GM19035 (cell line): ENCODE results near the gene GPR142.
"Not testable (repeated sequence)": the region's sequence is repeated elsewhere in the genome, so short reads cannot be mapped to it uniquely, and the experiment has no call there.

Experiments
- ATAC-seq: cut with Tn5 transposase; IDR thresholded peaks from one replicate; pipeline ENCODE4 v1.9.1; 2021; ENCODE audit not compliant: unreplicated experiment

Gene GPR142

GRCh38 chr17:74390680-74391653 lies 23.7 kb downstream of the GPR142 start:
- ATAC-seq = no peak

- ATAC-seq = no peak
These were observed 24.5 kb downstream of the GPR142 start for GRCh38 chr17:74391771-74392170.

DNA sequence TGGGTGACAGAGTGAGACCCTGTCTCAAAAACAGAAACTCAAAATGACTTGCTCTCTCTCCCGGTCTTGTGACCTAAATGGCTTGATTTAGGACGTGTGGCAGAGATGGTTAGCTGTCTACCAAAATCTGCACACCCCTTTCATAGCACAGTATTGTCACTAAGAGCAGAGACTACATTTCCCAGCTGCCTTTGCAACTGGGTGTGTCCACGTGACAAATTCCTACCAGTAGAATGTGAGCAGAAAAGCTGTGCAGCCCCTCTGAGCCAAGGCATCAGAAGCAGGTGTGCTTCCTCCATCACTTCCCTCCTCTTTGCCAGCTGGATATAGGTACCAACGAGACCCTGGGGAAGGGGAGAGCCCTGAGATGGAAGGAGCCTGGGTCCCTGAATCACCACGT lies 25.5 kb downstream of the GPR142 start:
- ATAC-seq = no peak

GRCh38 chr17:74393346-74393942 lies 26.1 kb downstream of the GPR142 start:
- no peak for ATAC-seq

DNA sequence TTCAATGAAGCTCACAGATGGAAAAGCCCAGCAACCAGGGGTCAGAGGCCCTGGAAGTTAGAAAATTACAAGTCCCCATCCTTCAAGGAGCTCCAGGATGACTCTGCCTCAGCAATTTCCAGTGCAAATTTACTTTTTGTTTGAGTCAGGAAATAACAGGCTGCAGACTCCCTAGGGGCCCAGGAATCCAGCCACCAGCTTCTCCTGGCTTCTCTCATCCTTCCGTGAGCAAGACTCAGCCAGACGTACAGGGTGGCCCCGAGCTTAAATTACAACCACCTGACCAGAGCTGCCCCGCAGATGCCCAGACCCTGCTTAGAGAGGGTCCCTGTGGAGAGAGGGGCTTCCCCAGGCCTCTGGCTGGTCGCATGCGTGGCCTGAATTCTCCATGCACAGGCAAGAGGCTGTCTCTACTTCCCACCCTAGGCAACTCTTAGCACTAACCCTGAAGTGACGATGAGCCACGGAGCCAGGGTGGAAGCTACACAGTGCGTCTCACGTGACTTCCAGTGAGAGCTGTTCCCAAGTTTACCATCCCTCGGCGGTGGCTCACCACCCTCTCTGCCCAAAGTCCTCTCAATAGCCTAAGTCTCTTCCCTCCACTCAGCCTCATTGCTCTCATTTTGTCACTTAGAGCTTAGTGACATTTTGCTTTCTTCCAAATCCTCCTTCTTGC lies 27.1 kb downstream of the GPR142 start:
- no peak for ATAC-seq

DNA sequence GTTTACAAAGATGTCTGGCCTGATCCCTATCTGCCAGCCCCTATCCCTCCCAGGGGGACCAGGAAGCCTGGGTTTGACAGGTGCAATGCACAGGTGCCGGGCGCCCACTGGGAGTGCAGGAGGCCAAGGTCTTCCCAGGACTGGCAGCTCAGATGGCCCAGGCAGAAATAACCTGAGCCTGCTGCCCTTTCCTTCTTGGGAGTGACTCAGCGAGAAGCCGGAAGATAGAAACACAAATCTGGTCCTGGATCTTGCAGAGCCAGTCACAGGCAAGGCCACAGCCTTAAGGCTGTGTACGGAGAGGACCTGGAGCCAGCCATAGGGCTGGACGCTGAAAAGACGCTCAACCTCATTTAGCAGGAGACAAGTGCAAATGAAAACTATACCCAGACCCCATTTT lies 27.7 kb downstream of the GPR142 start:
- ATAC-seq = no peak

DNA sequence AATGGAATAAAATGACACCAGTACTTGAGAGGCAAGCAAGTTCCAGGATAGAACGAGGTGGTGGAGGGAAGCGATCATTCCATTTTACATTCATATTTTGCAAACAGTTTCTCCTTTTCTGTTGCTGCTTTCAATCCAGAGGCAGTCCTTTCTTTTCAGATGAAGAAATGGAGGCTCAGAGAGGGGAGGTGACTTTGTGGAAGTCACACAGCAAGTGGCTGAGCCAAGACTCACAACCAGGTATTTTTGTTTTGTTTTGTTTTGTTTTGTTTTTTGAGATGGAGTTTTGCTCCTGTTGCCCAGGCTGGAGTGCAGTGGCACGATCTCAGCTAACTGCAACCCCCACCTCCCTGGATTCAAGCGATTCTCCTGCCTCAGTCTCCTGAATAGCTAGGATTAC lies 29.3 kb downstream of the GPR142 start:
- ATAC-seq = no peak

DNA sequence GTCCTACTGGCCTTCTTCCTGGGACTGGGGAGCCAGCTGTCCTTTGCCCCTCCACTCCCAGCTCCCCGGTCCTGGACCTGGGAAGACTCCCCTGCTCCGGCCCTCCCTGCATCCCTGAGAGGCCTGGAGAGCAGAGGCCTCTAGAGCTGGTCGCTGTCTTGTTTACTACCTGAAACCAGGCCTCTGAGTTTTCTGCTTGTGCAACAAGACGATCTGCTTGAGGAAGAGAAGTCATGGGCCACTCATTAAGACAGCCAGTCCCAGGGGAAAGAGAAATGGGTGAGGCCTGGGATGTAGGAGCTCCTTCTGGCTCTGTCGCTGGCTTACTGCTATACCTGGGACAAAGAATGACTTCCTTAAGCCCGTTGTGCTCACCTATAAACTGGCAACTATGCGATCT lies 34.7 kb downstream of the GPR142 start:
- no peak for ATAC-seq

GRCh38 chr17:74403512-74404137 lies 36.3 kb downstream of the GPR142 start:
- no peak for ATAC-seq

DNA sequence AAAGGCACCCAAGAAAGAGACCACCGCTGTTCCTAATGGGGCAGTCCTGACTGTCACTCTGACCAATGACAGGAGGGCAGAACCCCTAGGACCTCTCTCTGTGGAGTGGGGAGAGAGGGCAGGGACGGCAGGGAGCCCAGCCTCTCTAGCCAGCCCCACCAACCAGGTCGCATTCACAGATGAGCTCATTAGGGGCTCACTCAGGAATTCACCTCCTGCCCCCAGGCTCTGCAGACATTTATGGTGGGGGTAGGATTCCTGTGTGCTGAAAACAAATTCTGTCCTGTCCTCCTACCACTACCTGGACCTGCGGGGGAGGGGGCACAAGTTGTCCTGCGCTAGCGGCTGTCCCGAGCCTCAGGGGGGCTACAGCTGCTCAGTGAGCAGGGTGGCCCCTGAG lies 36.9 kb downstream of the GPR142 start:
- ATAC-seq = no peak

DNA sequence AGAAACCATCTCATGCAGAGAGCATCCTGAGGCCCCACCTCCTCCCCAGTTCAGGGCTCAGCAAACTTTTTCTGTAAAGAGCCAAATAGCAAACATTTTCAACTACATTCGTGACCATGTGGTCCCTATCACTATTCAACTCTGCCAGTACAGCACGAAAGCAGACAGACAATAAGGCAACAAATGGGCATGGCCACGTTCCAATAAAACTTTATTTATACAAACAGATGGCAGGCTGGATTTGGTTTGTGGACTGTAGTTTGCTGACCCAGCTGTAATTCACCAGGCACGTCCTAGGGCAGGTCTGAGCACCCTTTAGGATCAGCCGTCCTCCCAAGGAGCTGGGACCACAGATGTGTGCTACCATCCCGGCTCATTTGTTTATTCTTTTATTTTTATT lies 37.5 kb downstream of the GPR142 start:
- ATAC-seq = no peak

- not testable (repeated sequence) for ATAC-seq
These were observed 38.0 kb downstream of the GPR142 start for GRCh38 chr17:74405311-74405710.

- no peak for ATAC-seq
These were observed 40.1 kb downstream of the GPR142 start for GRCh38 chr17:74407384-74407783.

- ATAC-seq = no peak
These were observed 41.0 kb downstream of the GPR142 start for GRCh38 chr17:74408262-74408661.

GRCh38 chr17:74408815-74409214 lies 41.5 kb downstream of the GPR142 start:
- no peak for ATAC-seq

- no peak for ATAC-seq
These were observed 42.7 kb downstream of the GPR142 start for GRCh38 chr17:74410001-74410443.

- ATAC-seq = no peak
These were observed 45.3 kb downstream of the GPR142 start for GRCh38 chr17:74412581-74412980.

- no peak for ATAC-seq
These were observed 46.2 kb downstream of the GPR142 start for GRCh38 chr17:74413491-74413890.

GRCh38 chr17:74414510-74414909 lies 47.2 kb downstream of the GPR142 start:
- ATAC-seq = no peak

DNA sequence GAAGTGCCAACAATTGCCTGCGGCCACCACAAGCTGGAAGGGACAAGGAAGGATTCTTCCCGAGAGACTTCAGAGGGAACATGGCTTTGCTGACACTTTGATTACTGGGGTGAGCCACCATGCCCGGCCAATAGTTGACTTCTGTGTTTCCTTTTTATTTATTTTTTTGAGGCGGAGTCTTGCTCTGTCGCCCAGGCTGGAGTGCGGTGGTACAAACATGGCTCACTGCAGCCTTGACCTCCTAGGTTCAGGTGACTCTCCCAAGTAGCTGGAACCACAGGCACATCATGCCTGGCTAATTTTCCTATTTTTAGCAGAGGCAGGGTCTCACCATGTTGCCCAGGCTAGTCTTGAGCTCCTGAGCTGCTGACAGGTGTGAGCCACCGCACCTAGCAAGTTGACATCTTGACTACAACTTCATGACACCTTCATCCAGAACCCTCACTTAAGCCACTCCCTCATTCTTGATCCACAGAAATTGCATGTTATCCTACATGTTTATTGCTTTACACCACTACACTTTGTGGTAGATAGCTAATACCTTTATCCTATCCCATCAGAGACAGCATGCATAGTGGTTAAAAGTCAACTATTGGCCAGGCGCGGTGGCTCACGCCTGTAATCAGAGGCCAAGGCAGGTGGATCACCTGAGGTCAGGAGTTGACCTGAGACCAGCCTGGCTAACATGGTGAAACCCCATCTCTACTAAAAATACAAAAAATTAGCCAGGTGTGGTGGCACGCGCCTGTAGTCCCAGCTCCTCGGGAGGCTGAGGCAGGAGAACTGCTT lies 48.5 kb downstream of the GPR142 start:
- no peak for ATAC-seq
